Upper lobe of left lung (tissue), 6 donors: ENCODE measurements around the gene ATP11A. TPM values are rescaled to one million over a fixed set of nuclear protein-coding genes. Genes with fewer than 3 reads are reported as not detected.
A peak's percentile ranks its signal among the peaks of the same experiment; 100 is the strongest.

Experiments used
- ATAC-seq, 2 donors: fragments of 200-7000 bp; cut with Tn5 transposase; one replicate each; pipeline ENCODE4 v1.9.1; 2022; ENCODE audit warnings: mild to moderate bottlenecking in 2 of 2, moderate library complexity in 2 of 2; ENCODE audit not compliant: low FRiP score in 2 of 2
- DNase-seq, 2 donors: peaks; one replicate each; pipeline ENCODE4 v3.0.0-alpha.2; 2019 to 2020
- H3K27ac ChIP-seq, 4 donors: fragments of 200-600 bp; sonication (generic); one replicate each; pipeline ENCODE4 v1.5.1; 2016 to 2019
- H3K27me3 ChIP-seq, 4 donors: fragments of 200-600 bp; sonication (generic); one replicate each; pipeline ENCODE4 v1.5.1; 2017 to 2019
- H3K36me3 ChIP-seq, 4 donors: fragments of 200-600 bp; sonication (generic); one replicate each; pipeline ENCODE4 v1.5.1; 2016 to 2019
- H3K4me1 ChIP-seq, 4 donors: fragments of 200-600 bp; sonication (generic); one replicate each; pipeline ENCODE4 v1.5.1; 2018 to 2019
- H3K4me3 ChIP-seq, 4 donors: fragments of 200-600 bp; sonication (generic); one replicate each; pipeline ENCODE4 v1.5.1; 2017 to 2019; ENCODE audit warnings: mild to moderate bottlenecking in 2 of 4, moderate library complexity in 1 of 4
- H3K9me3 ChIP-seq, 4 donors: fragments of 200-600 bp; sonication (generic); one replicate each; pipeline ENCODE4 v1.5.1; 2018 to 2019
- CTCF ChIP-seq, 6 experiments: fragments of 450-650 bp in 4 of 6; fragments of 200-600 bp in 2 of 6; sonication (generic) in 2 of 6; IDR thresholded peaks; one replicate each; pipeline ENCODE4 v1.5.1; 2016 to 2019; ENCODE audit warnings: antibody characterized with exemption in 6 of 6
- EP300 ChIP-seq, 4 donors: sonication (generic); formaldehyde crosslinking; IDR thresholded peaks; one replicate each; pipeline ENCODE4 v1.5.1; 2017; ENCODE audit warnings: antibody characterized with exemption in 4 of 4, control low read depth in 2 of 4
- POLR2A ChIP-seq, 4 donors: fragments of 450-650 bp; IDR thresholded peaks; one replicate each; pipeline ENCODE4 v1.5.1; 2016 to 2017; ENCODE audit warnings: antibody characterized with exemption in 4 of 4, mild to moderate bottlenecking in 2 of 4
- POLR2AphosphoS5 ChIP-seq, 2 donors: sonication (generic); formaldehyde crosslinking; IDR thresholded peaks; one replicate each; pipeline ENCODE4 v1.5.1; 2017; ENCODE audit warnings: antibody characterized with exemption in 2 of 2
- WGBS, 2 donors: methylation state at CpG; one replicate each; pipeline ENCODE4 v1.1.5; 2017 to 2018; 5-methylcytosine and 5-hydroxymethylcytosine counted together
- total RNA-seq, 6 donors: library from RNA; depleted of rRNA in 4 of 6; stranded (reverse); fragments of >200 nt in 4 of 6; gene quantifications; one replicate each; pipeline versions ENCODE4 v1.1.0 to v1.2.1, GENCODE V29; 2016 to 2021
- donor health status: DM: no; HTN: no; CAD: no; lungs with moderate emphysema.
- donor health status: DM: no; HTN: yes; CAD: no; lungs with severe emphysema.

The ATP11A gene
- total RNA-seq, 6 donors from 2014 or later, result 159 to 285 (median 260) TPM

- Histone ChIP-seq H3K9me3 (no peaks in the 10 kb centered on the region), H3K4me3 (no peak overlapping the region), H3K27ac (no peak overlapping the region), H3K4me1 (no peaks in the 10 kb centered on the region), H3K27me3 (no peaks in the 10 kb centered on the region), H3K36me3 (peaks cover 7 to 27% (median 18%) of the 10 kb centered on the region in 4 donors)
- 78 to 79% methylated on average over 7 of the region's 7 CpGs for WGBS, 2 donors
- TF ChIP-seq EP300 (IDR thresholded peaks at IDR 0.05), result no peak
- no peak for DNase-seq
- no peak for ATAC-seq
Observed at GRCh38 chr13:112803422-112803821, 113.6 kb downstream of the ATP11A start.

DNA sequence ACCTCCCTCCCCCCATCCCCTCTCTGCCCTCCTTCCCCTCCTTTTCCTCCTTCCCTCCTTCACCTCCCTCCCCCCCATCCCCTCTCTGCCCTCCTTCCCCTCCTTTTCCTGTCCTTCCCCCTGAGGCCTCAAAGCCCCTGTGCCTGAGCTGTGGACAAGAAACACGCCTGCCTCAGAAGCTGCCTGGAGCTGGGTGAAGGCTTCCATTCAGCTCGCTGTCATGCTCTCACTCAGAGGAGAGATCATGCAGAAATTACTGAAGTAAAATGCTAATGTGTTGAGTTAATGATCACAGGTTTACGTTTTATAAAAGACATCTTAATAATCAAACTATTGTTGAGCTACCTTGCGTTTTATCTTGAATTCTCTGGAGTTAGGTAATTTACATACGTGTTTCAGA, 114.5 kb downstream of the ATP11A start:
- WGBS, 2 donors, result 69 to 81% methylated on average over 5 of the region's 5 CpGs
- H3K27me3 ChIP-seq, result no peaks in the 10 kb centered on the region
- no peaks in the 10 kb centered on the region for H3K4me1 ChIP-seq
- ATAC-seq (no peak), DNase-seq (no peak)
- H3K4me3 ChIP-seq, result no peak overlapping the region
- H3K9me3 ChIP-seq, result no peaks in the 10 kb centered on the region
- no peak for TF ChIP-seq CTCF (IDR thresholded peaks at IDR 0.05)
- H3K36me3 ChIP-seq, result peaks cover 7 to 37% (median 23%) of the 10 kb centered on the region in 4 donors
- H3K27ac ChIP-seq, result no peak overlapping the region

GRCh38 chr13:112806739-112807652, 117.2 kb downstream of the ATP11A start:
- Histone ChIP-seq H3K4me1 (no peaks in the 10 kb centered on the region), H3K27me3 (no peaks in the 10 kb centered on the region), H3K27ac (no peak overlapping the region), H3K36me3 (peaks cover 7 to 63% (median 39%) of the 10 kb centered on the region in 4 donors), H3K4me3 (no peak overlapping the region), H3K9me3 (no peaks in the 10 kb centered on the region)
- 91 to 92% methylated on average over 36 of the region's 36 CpGs for WGBS, 2 donors
- ATAC-seq, result no peak
- TF ChIP-seq POLR2A (IDR thresholded peaks at IDR 0.05) (no peak), CTCF (IDR thresholded peaks at IDR 0.05) (no peak), EP300 (IDR thresholded peaks at IDR 0.05) (no peak), POLR2AphosphoS5 (IDR thresholded peaks at IDR 0.05) (no peak)
- peak in 1 of 2 donors; percentile 44 for DNase-seq

- TF ChIP-seq EP300 (IDR thresholded peaks at IDR 0.05) (no peak), POLR2AphosphoS5 (IDR thresholded peaks at IDR 0.05) (no peak), CTCF (IDR thresholded peaks at IDR 0.05) (no peak), POLR2A (IDR thresholded peaks at IDR 0.05) (no peak)
- H3K4me3 ChIP-seq, result no peak overlapping the region
- WGBS, 2 donors, result 92 to 94% methylated on average over 24 of the region's 24 CpGs
- peak; percentile 4 to 38 for ATAC-seq
- peaks cover 7 to 71% (median 43%) of the 10 kb centered on the region in 4 donors for H3K36me3 ChIP-seq
- no peak overlapping the region for H3K27ac ChIP-seq
- no peaks in the 10 kb centered on the region for H3K27me3 ChIP-seq
- no peaks in the 10 kb centered on the region for H3K9me3 ChIP-seq
- H3K4me1 ChIP-seq, result no peaks in the 10 kb centered on the region
- DNase-seq, result peak in 1 of 2 donors; percentile 61
Observed at GRCh38 chr13:112807653-112808376, 118.0 kb downstream of the ATP11A start.

GRCh38 chr13:112808377-112809140, 118.7 kb downstream of the ATP11A start:
- H3K4me1 ChIP-seq, result no peaks in the 10 kb centered on the region
- H3K4me3 ChIP-seq, result no peak overlapping the region
- TF ChIP-seq POLR2AphosphoS5 (IDR thresholded peaks at IDR 0.05) (no peak), POLR2A (IDR thresholded peaks at IDR 0.05) (no peak), CTCF (IDR thresholded peaks at IDR 0.05) (no peak), EP300 (IDR thresholded peaks at IDR 0.05) (no peak)
- no peaks in the 10 kb centered on the region for H3K27me3 ChIP-seq
- H3K9me3 ChIP-seq, result no peaks in the 10 kb centered on the region
- ATAC-seq (peak in 1 of 2 donors; percentile 9), DNase-seq (no peak)
- WGBS, 2 donors, result 92% methylated on average over 25 to 26 of the region's 26 CpGs
- no peak overlapping the region for H3K27ac ChIP-seq
- H3K36me3 ChIP-seq, result peaks cover 7 to 75% (median 43%) of the 10 kb centered on the region in 4 donors
